ENCODE results near the gene NR6A1. TPM values are rescaled to one million over a fixed set of nuclear protein-coding genes. Genes with fewer than 3 reads are reported as not detected.

Gene NR6A1
- total RNA-seq, 2 donors from 2014 or later = 0.71 to 4.6 TPM

DNA sequence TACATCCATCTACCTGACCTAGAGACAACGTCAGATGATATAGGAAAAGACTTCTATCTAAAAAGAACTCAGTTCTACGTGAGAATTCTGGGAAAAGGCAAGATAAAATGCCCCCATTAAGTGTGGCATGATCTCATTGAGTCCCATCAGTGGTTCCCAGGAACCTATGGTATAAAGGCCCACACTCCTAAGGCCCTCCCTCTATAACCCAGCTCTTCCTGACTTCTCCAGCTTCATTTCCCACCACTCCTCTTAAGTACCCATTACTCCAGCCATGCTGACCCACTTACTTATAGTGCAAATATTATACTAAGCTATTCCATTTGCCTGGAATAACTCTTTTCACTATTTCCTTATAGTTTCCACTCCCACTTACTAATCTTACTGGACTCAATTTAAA lies 168.5 kb downstream of the NR6A1 start:
- Histone ChIP-seq H3K9me3 (no peaks in the 10 kb centered on the region), H3K27me3 (replicated peaks; ENCODE audit: insufficient read depth) (no peaks in the 10 kb centered on the region), H3K4me1 (ENCODE audit: control insufficient read depth in 1 of 2, low read depth in 2 of 2) (no peaks in the 10 kb centered on the region), H3K4me3 (no peak overlapping the region), H3K27ac (no peak overlapping the region), H3K36me3 (no peaks in the 10 kb centered on the region)
- DNase-seq (ENCODE audit: low spot score) (no peak), ATAC-seq (ENCODE audit: insufficient number of reproducible peaks, low FRiP score, low read depth) (no peak)
- TF ChIP-seq, protein P1, sequence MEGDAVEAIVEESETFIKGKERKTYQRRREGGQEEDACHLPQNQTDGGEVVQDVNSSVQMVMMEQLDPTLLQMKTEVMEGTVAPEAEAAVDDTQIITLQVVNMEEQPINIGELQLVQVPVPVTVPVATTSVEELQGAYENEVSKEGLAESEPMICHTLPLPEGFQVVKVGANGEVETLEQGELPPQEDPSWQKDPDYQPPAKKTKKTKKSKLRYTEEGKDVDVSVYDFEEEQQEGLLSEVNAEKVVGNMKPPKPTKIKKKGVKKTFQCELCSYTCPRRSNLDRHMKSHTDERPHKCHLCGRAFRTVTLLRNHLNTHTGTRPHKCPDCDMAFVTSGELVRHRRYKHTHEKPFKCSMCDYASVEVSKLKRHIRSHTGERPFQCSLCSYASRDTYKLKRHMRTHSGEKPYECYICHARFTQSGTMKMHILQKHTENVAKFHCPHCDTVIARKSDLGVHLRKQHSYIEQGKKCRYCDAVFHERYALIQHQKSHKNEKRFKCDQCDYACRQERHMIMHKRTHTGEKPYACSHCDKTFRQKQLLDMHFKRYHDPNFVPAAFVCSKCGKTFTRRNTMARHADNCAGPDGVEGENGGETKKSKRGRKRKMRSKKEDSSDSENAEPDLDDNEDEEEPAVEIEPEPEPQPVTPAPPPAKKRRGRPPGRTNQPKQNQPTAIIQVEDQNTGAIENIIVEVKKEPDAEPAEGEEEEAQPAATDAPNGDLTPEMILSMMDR (IDR thresholded peaks at IDR 0.05) = no peak

DNA sequence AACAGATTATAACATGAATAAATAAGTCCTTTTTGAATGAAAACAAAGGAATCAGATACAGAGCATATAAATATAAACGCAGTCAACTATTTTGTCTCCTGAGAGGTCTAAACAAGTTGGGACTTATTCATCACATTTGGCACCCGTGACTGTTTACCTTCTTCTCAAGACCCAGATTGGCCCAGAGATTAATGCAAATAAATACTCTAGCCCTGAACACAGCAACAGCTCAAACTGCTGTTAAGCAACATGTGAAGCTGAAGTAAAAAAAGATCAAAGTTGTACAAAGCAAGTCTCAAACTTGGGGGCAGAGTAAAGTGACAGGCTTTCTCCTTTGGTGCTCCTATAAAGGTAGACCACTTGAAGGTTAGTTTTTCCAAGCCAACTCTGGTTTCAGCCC lies 168.9 kb downstream of the NR6A1 start:
- H3K4me3 ChIP-seq = no peak overlapping the region
- no peaks in the 10 kb centered on the region for H3K27me3 ChIP-seq (replicated peaks; ENCODE audit: insufficient read depth)
- TF ChIP-seq, protein P1 (IDR thresholded peaks at IDR 0.05) = no peak
- ATAC-seq (ENCODE audit: insufficient number of reproducible peaks, low FRiP score, low read depth) = no peak
- H3K4me1 ChIP-seq (ENCODE audit: control insufficient read depth in 1 of 2, low read depth in 2 of 2) = no peaks in the 10 kb centered on the region
- no peaks in the 10 kb centered on the region for H3K36me3 ChIP-seq
- H3K9me3 ChIP-seq = no peaks in the 10 kb centered on the region
- no peak overlapping the region for H3K27ac ChIP-seq
- DNase-seq (ENCODE audit: low spot score) = no peak

DNA sequence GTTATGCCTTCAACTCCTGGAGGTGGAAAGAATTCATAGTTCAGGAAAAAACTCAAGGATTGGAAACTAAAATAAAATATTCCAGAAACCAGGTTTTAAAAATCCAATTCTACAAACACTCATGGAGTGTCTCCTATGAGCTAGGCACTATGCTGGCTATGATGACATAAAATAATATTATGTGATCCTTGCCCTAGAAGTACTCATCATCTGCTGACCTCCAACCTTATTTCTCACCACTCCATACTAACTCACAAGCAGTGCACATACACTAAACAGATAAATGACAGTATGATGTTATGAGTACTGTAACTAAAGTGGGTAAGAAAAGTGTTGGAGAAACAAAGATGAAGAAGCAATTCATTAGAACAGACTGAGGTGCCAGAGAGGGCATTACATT lies 170.7 kb downstream of the NR6A1 start:
- Histone ChIP-seq H3K9me3 (no peaks in the 10 kb centered on the region), H3K4me1 (ENCODE audit: control insufficient read depth in 1 of 2, low read depth in 2 of 2) (no peaks in the 10 kb centered on the region), H3K27me3 (replicated peaks; ENCODE audit: insufficient read depth) (no peaks in the 10 kb centered on the region), H3K4me3 (no peak overlapping the region), H3K27ac (no peak overlapping the region), H3K36me3 (no peaks in the 10 kb centered on the region)
- DNase-seq (ENCODE audit: low spot score) (no peak), ATAC-seq (ENCODE audit: insufficient number of reproducible peaks, low FRiP score, low read depth) (no peak)
- TF ChIP-seq, protein P1 (IDR thresholded peaks at IDR 0.05) = no peak

DNA sequence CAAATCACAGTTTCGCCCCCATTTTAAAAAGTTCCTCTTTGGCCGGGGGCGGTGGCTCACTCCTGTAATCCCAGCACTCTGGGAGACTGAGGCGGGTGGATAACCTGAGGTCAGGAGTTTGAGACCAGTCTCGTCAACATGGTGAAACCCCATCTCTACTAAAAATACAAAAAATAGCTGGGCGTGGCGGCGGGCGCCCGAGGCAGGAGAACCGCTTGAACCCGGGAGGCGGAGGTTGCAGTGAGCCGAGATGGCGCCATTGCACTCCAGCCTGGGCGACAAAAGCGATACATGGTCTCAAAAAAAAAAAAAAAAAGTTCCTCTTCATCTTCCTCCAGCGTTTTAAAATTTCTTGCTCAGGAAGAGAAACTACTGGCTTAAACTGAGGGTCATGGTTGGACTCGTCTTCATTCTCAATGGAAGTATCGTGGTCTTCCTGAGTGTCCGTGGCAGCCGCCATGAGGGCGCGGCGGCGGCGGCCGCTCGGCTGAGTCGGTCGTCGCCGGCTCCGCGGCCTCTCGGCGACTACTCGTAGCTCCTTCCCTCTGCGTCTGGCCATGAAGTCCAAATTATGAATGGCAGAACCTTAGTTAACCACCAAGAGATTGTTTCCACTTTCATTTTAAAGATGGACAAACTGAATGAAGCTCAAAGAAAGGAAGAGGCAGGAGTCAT lies 171.9 kb downstream of the NR6A1 start:
- no peak overlapping the region for H3K4me3 ChIP-seq
- no peak for DNase-seq (ENCODE audit: low spot score)
- no peaks in the 10 kb centered on the region for H3K9me3 ChIP-seq
- no peak for ATAC-seq (ENCODE audit: insufficient number of reproducible peaks, low FRiP score, low read depth)
- TF ChIP-seq, protein P1 (IDR thresholded peaks at IDR 0.05) = no peak
- H3K4me1 ChIP-seq (ENCODE audit: control insufficient read depth in 1 of 2, low read depth in 2 of 2) = no peaks in the 10 kb centered on the region
- H3K27me3 ChIP-seq (replicated peaks; ENCODE audit: insufficient read depth) = no peaks in the 10 kb centered on the region
- H3K36me3 ChIP-seq = no peaks in the 10 kb centered on the region
- no peak overlapping the region for H3K27ac ChIP-seq

DNA sequence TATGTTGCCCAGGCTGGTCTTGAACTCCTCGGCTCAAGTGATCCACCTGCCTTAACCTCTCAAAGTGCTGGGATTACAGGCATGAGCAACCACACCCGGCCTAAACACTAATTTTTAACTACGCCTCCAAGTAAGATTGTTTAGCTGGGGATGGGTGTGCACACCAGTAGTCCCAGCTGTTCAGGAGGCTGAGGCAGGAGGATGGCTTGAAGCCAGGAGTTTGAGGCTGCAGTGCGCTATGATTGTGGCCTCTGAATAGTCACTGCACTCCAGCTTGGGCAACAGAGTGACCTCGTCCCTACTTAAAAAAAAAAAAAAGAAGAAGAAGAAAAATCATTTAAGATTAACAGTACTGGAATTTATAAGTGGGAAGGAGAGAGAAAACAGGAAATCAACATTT lies 173.1 kb downstream of the NR6A1 start:
- Histone ChIP-seq H3K4me3 (no peak overlapping the region), H3K27me3 (replicated peaks; ENCODE audit: insufficient read depth) (no peaks in the 10 kb centered on the region), H3K36me3 (no peaks in the 10 kb centered on the region), H3K9me3 (no peaks in the 10 kb centered on the region), H3K4me1 (ENCODE audit: control insufficient read depth in 1 of 2, low read depth in 2 of 2) (no peaks in the 10 kb centered on the region), H3K27ac (no peak overlapping the region)
- ATAC-seq (ENCODE audit: insufficient number of reproducible peaks, low FRiP score, low read depth) = no peak
- TF ChIP-seq, protein P1 (IDR thresholded peaks at IDR 0.05) = no peak
- no peak for DNase-seq (ENCODE audit: low spot score)

Data from thoracic aorta (tissue), 2 donors.